BJ (cell line): Measurements from ENCODE around the gene FHOD1. TPM values are rescaled to one million over a fixed set of nuclear protein-coding genes. Genes with fewer than 3 reads are reported as not detected.

Source experiments
- CTCF ChIA-PET: fragments of 350-600 bp; formaldehyde crosslinking; extraction: SDS; loops from one replicate; lab custom pipeline; 2021; ENCODE audit warnings: antibody characterized with exemption, inconsistent platforms; lab: Yijun Ruan, JAX
- POLR2A ChIA-PET: fragments of 300-600 bp; sonication (Branson Sonifier 250); formaldehyde crosslinking; extraction: SDS; loops from one replicate; lab custom pipeline; 2021; ENCODE audit warnings: antibody characterized with exemption; lab: Charles Lee
- DNase-seq: peaks from one replicate; pipeline ENCODE4 v3.0.0-alpha.2; 2011; ENCODE audit warnings: low read depth
- H3K27me3 ChIP-seq: 2 replicates; pipeline ENCODE4 v1.6.0; 2011; ENCODE audit warnings: low read length; ENCODE audit not compliant: control insufficient read depth, insufficient read depth
- H3K36me3 ChIP-seq: 2 replicates; pipeline ENCODE4 v1.5.1; 2011; ENCODE audit warnings: low read length; ENCODE audit not compliant: control insufficient read depth, insufficient read depth
- H3K4me3 ChIP-seq: 2 replicates; pipeline ENCODE4 v1.5.1; 2011; ENCODE audit warnings: low read depth, mild to moderate bottlenecking, control low read depth, low read length
- CTCF ChIP-seq: IDR thresholded peaks from 2 replicates; pipeline ENCODE4 v1.5.1; 2011; ENCODE audit warnings: low read depth, mild to moderate bottlenecking, control low read depth, inconsistent platforms, low read length, moderate library complexity; ENCODE audit not compliant: insufficient read depth
- polyA plus RNA-seq: library from polyadenylated mRNA; depleted of rRNA; stranded (reverse); fragments of >200 nt; gene quantifications from 2 replicates; pipeline ENCODE4 v1.2.3, GENCODE V29; 2011

Gene FHOD1
- polyA plus RNA-seq, 1 experiment: 23.0 TPM

GRCh38 chr16:67226804-67227566, 20.3 kb downstream of the FHOD1 start, which contains the start of gene TMEM208:
TSS of gene TMEM208 (plus strand) at chr16:67227130. CDS start at chr16:67227219, 89 bp downstream.
- peak; percentile 17; the same call in 1 of the 2 replicates for TF ChIP-seq CTCF
- Histone ChIP-seq H3K27me3 (no peaks in the 10 kb centered on the region), H3K36me3 (peaks cover 28% of the 10 kb centered on the region), H3K4me3 (peak within 1 kb of the TSS; percentile 98)
- DNase-seq: peak; percentile 92
- ChIA-PET POLR2A (interaction anchor here (0.7 to 0.8 kb wide), 2 partner anchors 17 to 53 kb away, joined by 3 read pairs; no protein-coding TSS in a partner anchor), CTCF (interaction anchor here (1.0 to 2.3 kb wide), 7 partner anchors 8 to 44 kb away, joined by 3 to 15 read pairs (median 4); partner anchors contain the start of genes FHOD1 and MATCAP1)

- Histone ChIP-seq H3K4me3 (peak overlapping the region; percentile 98), H3K27me3 (no peaks in the 10 kb centered on the region), H3K36me3 (peaks cover 22% of the 10 kb centered on the region)
- TF ChIP-seq CTCF: no peak
- CTCF ChIA-PET: interaction anchor here (1.0 to 2.3 kb wide), 7 partner anchors 9 to 43 kb away, joined by 3 to 15 read pairs (median 4); partner anchors contain the start of genes FHOD1 and MATCAP1
- DNase-seq: no peak
- POLR2A ChIA-PET: interaction anchor here (0.6 to 0.8 kb wide), 2 partner anchors 15 to 52 kb away, joined by 3 to 4 read pairs; no protein-coding TSS in a partner anchor
These were observed 20.9 kb downstream of the FHOD1 start for GRCh38 chr16:67226295-67226803.

- DNase-seq: no peak
- Histone ChIP-seq H3K4me3 (no peak overlapping the region), H3K36me3 (peaks cover 6% of the 10 kb centered on the region), H3K27me3 (no peaks in the 10 kb centered on the region)
- POLR2A ChIA-PET: no interaction called here
- CTCF ChIA-PET: interaction anchor here (0.7 to 1.2 kb wide), 2 partner anchors 22 to 39 kb away, joined by 3 read pairs; no protein-coding TSS in a partner anchor
- no peak for TF ChIP-seq CTCF
These were observed 23.3 kb downstream of the FHOD1 start for GRCh38 chr16:67223992-67224391.

GRCh38 chr16:67216612-67217490, 30.4 kb downstream of the FHOD1 start:
- no peaks in the 10 kb centered on the region; the same call in 1 of the 2 replicates for H3K36me3 ChIP-seq
- no peak for DNase-seq
- CTCF ChIA-PET: interaction anchor here (1.0 kb wide), 1 partner anchor 10 kb away, joined by 3 read pairs; the partner anchor contains the start of gene TMEM208
- no peak for TF ChIP-seq CTCF
- H3K4me3 ChIP-seq: no peak overlapping the region
- no peaks in the 10 kb centered on the region for H3K27me3 ChIP-seq
- POLR2A ChIA-PET: no interaction called here
